H9 (cell line): Measurements from ENCODE around the gene VPS13C. TPM values are rescaled to one million over a fixed set of nuclear protein-coding genes. Genes with fewer than 3 reads are reported as not detected.

ENCODE experiments used
- DNase-seq: peaks from one replicate; pipeline ENCODE4 v3.0.0-alpha.2; 2017
- H2AFZ ChIP-seq: one replicate; pipeline ENCODE4 v1.6.1; 2013; ENCODE audit warnings: mild to moderate bottlenecking, low read length, control low read depth, moderate library complexity
- H2AK5ac ChIP-seq: 2 replicates; pipeline ENCODE4 v1.6.1; 2013; ENCODE audit warnings: low read length, control low read depth, mixed read lengths; ENCODE audit not compliant: insufficient read length
- H2BK120ac ChIP-seq: one replicate; pipeline ENCODE4 v1.6.1; 2013; ENCODE audit warnings: low read depth, mild to moderate bottlenecking, low read length, control low read depth, inconsistent platforms; ENCODE audit not compliant: poor library complexity, severe bottlenecking
- H2BK12ac ChIP-seq: 2 replicates; pipeline ENCODE4 v1.6.1; 2013; ENCODE audit warnings: low read length, control low read depth, mixed read lengths, low read depth; ENCODE audit not compliant: insufficient read length
- H2BK15ac ChIP-seq: 2 replicates; pipeline ENCODE4 v1.6.1; 2013; ENCODE audit warnings: low read depth, low read length, control low read depth
- H2BK20ac ChIP-seq: one replicate; pipeline ENCODE4 v1.6.1; 2013; ENCODE audit warnings: low read depth, mild to moderate bottlenecking, low read length, control low read depth, inconsistent platforms; ENCODE audit not compliant: poor library complexity, severe bottlenecking
- H2BK5ac ChIP-seq: 2 replicates; pipeline ENCODE4 v1.6.1; 2013; ENCODE audit warnings: low read length, control low read depth, mixed read lengths; ENCODE audit not compliant: insufficient read length
- H3K14ac ChIP-seq: 2 replicates; pipeline ENCODE4 v1.6.1; 2013; ENCODE audit warnings: low read length, control low read depth; ENCODE audit not compliant: insufficient read depth
- H3K18ac ChIP-seq: 2 replicates; pipeline ENCODE4 v1.6.1; 2013; ENCODE audit warnings: low read depth, mild to moderate bottlenecking, mixed read lengths, low read length, control low read depth; ENCODE audit not compliant: insufficient read length
- H3K23ac ChIP-seq: 2 replicates; pipeline ENCODE4 v1.6.1; 2013; ENCODE audit warnings: low read length, control low read depth, mixed read lengths, low read depth; ENCODE audit not compliant: insufficient read length
- H3K23me2 ChIP-seq: 2 replicates; pipeline ENCODE4 v1.6.1; 2013; ENCODE audit warnings: low read depth, mild to moderate bottlenecking, mixed read lengths, low read length, control low read depth; ENCODE audit not compliant: insufficient read length, poor library complexity, severe bottlenecking
- H3K27ac ChIP-seq: 2 replicates; pipeline ENCODE4 v1.5.1; 2013; ENCODE audit warnings: low read length, control low read depth, mixed read lengths, low read depth; ENCODE audit not compliant: insufficient read length
- H3K27me3 ChIP-seq: 2 replicates; pipeline ENCODE4 v1.6.1; 2013; ENCODE audit warnings: low read length, control low read depth, inconsistent platforms; ENCODE audit not compliant: insufficient read depth
- H3K4ac ChIP-seq: 2 replicates; pipeline ENCODE4 v1.6.1; 2013; ENCODE audit warnings: low read depth, mild to moderate bottlenecking, control low read depth, inconsistent platforms, low read length, moderate library complexity
- H3K4me1 ChIP-seq: 2 replicates; pipeline ENCODE4 v1.6.1; 2013; ENCODE audit warnings: low read length, control low read depth, inconsistent platforms; ENCODE audit not compliant: insufficient read depth
- H3K4me2 ChIP-seq: 2 replicates; pipeline ENCODE4 v1.6.1; 2013; ENCODE audit warnings: low read length, control low read depth, mixed read lengths; ENCODE audit not compliant: insufficient read length, insufficient read depth
- H3K56ac ChIP-seq: 2 replicates; pipeline ENCODE4 v1.6.1; 2013; ENCODE audit warnings: low read depth, mild to moderate bottlenecking, mixed read lengths, low read length, control low read depth; ENCODE audit not compliant: insufficient read length
- H3K79me1 ChIP-seq: 2 replicates; pipeline ENCODE4 v1.6.1; 2013; ENCODE audit warnings: low read depth, mild to moderate bottlenecking, moderate library complexity, low read length, control low read depth, inconsistent platforms; ENCODE audit not compliant: insufficient read depth, poor library complexity, severe bottlenecking
- H3K79me2 ChIP-seq: 2 replicates; pipeline ENCODE4 v1.6.1; 2013; ENCODE audit warnings: low read length, control low read depth, inconsistent platforms; ENCODE audit not compliant: insufficient read depth
- H3K9ac ChIP-seq: 2 replicates; pipeline ENCODE4 v1.6.1; 2013; ENCODE audit warnings: low read length, control low read depth, mixed read lengths; ENCODE audit not compliant: insufficient read length; ENCODE audit errors: extremely low read depth
- H3K9me3 ChIP-seq: one replicate; pipeline ENCODE4 v1.6.1; 2013; ENCODE audit warnings: low read depth, low read length, inconsistent platforms; ENCODE audit not compliant: control insufficient read depth
- H3T11ph ChIP-seq: one replicate; pipeline ENCODE4 v1.6.1; 2013; ENCODE audit warnings: mild to moderate bottlenecking, low read length, control low read depth, inconsistent platforms
- H4K20me1 ChIP-seq: one replicate; pipeline ENCODE4 v1.6.1; 2013; ENCODE audit not compliant: control insufficient read depth, insufficient read length, insufficient read depth
- H4K5ac ChIP-seq: 2 replicates; pipeline ENCODE4 v1.6.1; 2013; ENCODE audit warnings: low read depth, mild to moderate bottlenecking, mixed read lengths, low read length, control low read depth; ENCODE audit not compliant: insufficient read length
- H4K8ac ChIP-seq: replicated peaks from 2 replicates; pipeline ENCODE4 v1.6.1; 2013; ENCODE audit warnings: low read length, control low read depth, mixed read lengths, low read depth; ENCODE audit not compliant: insufficient read length
- H4K91ac ChIP-seq: 2 replicates; pipeline ENCODE4 v1.6.1; 2013; ENCODE audit warnings: low read depth, mild to moderate bottlenecking, moderate library complexity, mixed read lengths, low read length, control low read depth; ENCODE audit not compliant: insufficient read length
- H3K27ac Mint-ChIP-seq, 3 experiments: 2 replicates in 2 of 3; 3 replicates in 1 of 3; pipeline ENCODE4 v1.8.0; 2020 to 2021; ENCODE audit warnings: mixed read lengths in 3 of 3, mild to moderate bottlenecking in 1 of 3, moderate library complexity in 1 of 3
- H3K27me3 Mint-ChIP-seq: 2 replicates; pipeline ENCODE4 v1.8.0; 2021; ENCODE audit warnings: low read depth, mild to moderate bottlenecking, moderate library complexity, mixed read lengths
- H3K36me3 Mint-ChIP-seq, 3 experiments: 2 replicates in 2 of 3; 3 replicates in 1 of 3; pipeline ENCODE4 v1.8.0; 2020 to 2021; ENCODE audit warnings: low read depth in 3 of 3, mixed read lengths in 3 of 3; ENCODE audit not compliant: insufficient read depth in 1 of 3
- H3K4me1 Mint-ChIP-seq, 2 experiments: 2 replicates each; pipeline ENCODE4 v1.8.0; 2020; ENCODE audit warnings: mixed read lengths in 2 of 2
- H3K4me3 Mint-ChIP-seq, 2 experiments: 2 replicates in 1 of 2; 3 replicates in 1 of 2; pipeline ENCODE4 v1.8.0; 2020 to 2021; ENCODE audit warnings: mild to moderate bottlenecking in 2 of 2, mixed read lengths in 2 of 2, moderate library complexity in 1 of 2
- H3K9me3 Mint-ChIP-seq, 2 experiments: 2 replicates in 1 of 2; 3 replicates in 1 of 2; pipeline ENCODE4 v1.8.0; 2020; ENCODE audit warnings: mild to moderate bottlenecking in 2 of 2, mixed read lengths in 2 of 2, moderate library complexity in 1 of 2
- CTCF ChIP-seq: fragments of 200-600 bp; sonication (generic); conservative IDR thresholded peaks from 3 replicates; pipeline ENCODE4 v1.8.0; 2021; ENCODE audit warnings: antibody characterized with exemption, mild to moderate bottlenecking
- WGBS: extraction: QIAGEN DNeasy Blood & Tissue Kit; methylation state at CpG from one replicate; pipeline ENCODE4 v1.1.7; 2013; ENCODE audit warnings: missing lambda C conversion rate, low lambda C conversion rate, mixed read lengths; ENCODE audit not compliant: insufficient read length; ENCODE audit errors: extremely low coverage; 5-methylcytosine and 5-hydroxymethylcytosine counted together
- total RNA-seq: library from RNA; stranded (reverse); gene quantifications from 2 replicates; pipeline ENCODE4 v1.2.1, GENCODE V29; 2021

Gene VPS13C
- total RNA-seq, 1 experiment from 2014 or later, result 14.2 TPM

- WGBS, result no CpG with 5 or more reads among the region's 2 CpGs
- Histone ChIP-seq H3K4ac (no peak overlapping the region), H3K4me2 (no peak overlapping the region), H3K9me3 (no peaks in the 10 kb centered on the region), H2BK5ac (no peak overlapping the region), H4K5ac (no peak overlapping the region), H3K4me1 (no peaks in the 10 kb centered on the region), H3K23ac (no peak overlapping the region), H3K27me3 (no peaks in the 10 kb centered on the region), H2AK5ac (no peak overlapping the region), H3K14ac (no peak overlapping the region), H2BK20ac (no peak overlapping the region), H2BK12ac (no peak overlapping the region), H3K56ac (no peak overlapping the region), H4K91ac (no peak overlapping the region), H3K79me1 (no peaks in the 10 kb centered on the region), H2BK15ac (no peak overlapping the region), H3K79me2 (no peaks in the 10 kb centered on the region), H2AFZ (no peak overlapping the region), H3K23me2 (no peaks in the 10 kb centered on the region), H3T11ph (no peak overlapping the region), H2BK120ac (no peak overlapping the region), H3K27ac (no peak overlapping the region), H4K20me1 (no peaks in the 10 kb centered on the region), H4K8ac (no peak overlapping the region), H3K18ac (no peak overlapping the region), H3K9ac (no peak overlapping the region)
- Mint-ChIP-seq H3K4me1 (no peaks in the 10 kb centered on the region), H3K4me3 (no peak overlapping the region), H3K27me3 (no peaks in the 10 kb centered on the region), H3K36me3 (no peaks in the 10 kb centered on the region), H3K27ac (no peak overlapping the region), H3K9me3 (no peaks in the 10 kb centered on the region)
- no peak for DNase-seq
- no peak for TF ChIP-seq CTCF
Measured at GRCh38 chr15:62026487-62027262, 33.6 kb downstream of the VPS13C start.
